WERI-Rb-1 (cell line): ENCODE measurements around the gene CAPN11.

Experiments used
- DNase-seq: peaks from one replicate; pipeline ENCODE4 v3.0.0-alpha.2; 2020
- H3K27ac ChIP-seq: fragments of 250-450 bp; sonication (Bioruptor Pico); 2 replicates; pipeline ENCODE4 v1.5.1; 2020; ENCODE audit warnings: mild to moderate bottlenecking, moderate library complexity
- H3K27me3 ChIP-seq: fragments of 250-450 bp; sonication (Bioruptor Pico); 2 replicates; pipeline ENCODE4 v1.5.1; 2021; ENCODE audit warnings: mild to moderate bottlenecking, low read depth, moderate library complexity; ENCODE audit not compliant: insufficient read depth, severe bottlenecking
- H3K36me3 ChIP-seq: fragments of 250-450 bp; sonication (Bioruptor Pico); 2 replicates; pipeline ENCODE4 v1.5.1; 2020; ENCODE audit warnings: mild to moderate bottlenecking, moderate library complexity
- H3K4me3 ChIP-seq: 2 replicates; pipeline ENCODE4 v1.5.1; 2011; ENCODE audit warnings: low read depth, mild to moderate bottlenecking, control low read depth, low read length
- H3K9me3 ChIP-seq: fragments of 250-450 bp; sonication (Bioruptor Pico); 2 replicates; pipeline ENCODE4 v1.5.1; 2021; ENCODE audit warnings: mild to moderate bottlenecking, moderate library complexity; ENCODE audit not compliant: severe bottlenecking
- CTCF ChIP-seq: IDR thresholded peaks from 2 replicates; pipeline ENCODE4 v1.5.1; 2011; ENCODE audit warnings: low read depth, mild to moderate bottlenecking, control low read depth, inconsistent platforms, low read length

Gene CAPN11

GRCh38 chr6:44148306-44148705, 10.3 kb upstream of the CAPN11 start:
- Histone ChIP-seq H3K27ac (no peak overlapping the region), H3K27me3 (no peaks in the 10 kb centered on the region), H3K4me3 (no peak overlapping the region), H3K9me3 (no peaks in the 10 kb centered on the region), H3K36me3 (peaks cover 70% of the 10 kb centered on the region)
- TF ChIP-seq CTCF = no peak
- no peak for DNase-seq

GRCh38 chr6:44149369-44150012, 9.1 kb upstream of the CAPN11 start:
- no peak for TF ChIP-seq CTCF
- Histone ChIP-seq H3K27ac (no peak overlapping the region), H3K4me3 (no peak overlapping the region), H3K36me3 (peaks cover 74% of the 10 kb centered on the region), H3K9me3 (no peaks in the 10 kb centered on the region), H3K27me3 (no peaks in the 10 kb centered on the region)
- no peak for DNase-seq

GRCh38 chr6:44150317-44150917, 8.2 kb upstream of the CAPN11 start:
- Histone ChIP-seq H3K27ac (no peak overlapping the region), H3K36me3 (peaks cover 69% of the 10 kb centered on the region), H3K27me3 (no peaks in the 10 kb centered on the region), H3K4me3 (no peak overlapping the region), H3K9me3 (no peaks in the 10 kb centered on the region)
- DNase-seq = no peak
- TF ChIP-seq CTCF = no peak

- peak; percentile 100 for TF ChIP-seq CTCF
- peaks cover 64% of the 10 kb centered on the region for H3K36me3 ChIP-seq
- H3K27ac ChIP-seq = no peak overlapping the region
- no peaks in the 10 kb centered on the region for H3K27me3 ChIP-seq
- no peak overlapping the region for H3K4me3 ChIP-seq
- DNase-seq = peak; percentile 92
- no peaks in the 10 kb centered on the region for H3K9me3 ChIP-seq
Observed at GRCh38 chr6:44151348-44152108, 7.1 kb upstream of the CAPN11 start.

- no peak for TF ChIP-seq CTCF
- no peak overlapping the region for H3K4me3 ChIP-seq
- no peak for DNase-seq
- H3K36me3 ChIP-seq = peaks cover 59% of the 10 kb centered on the region
- H3K9me3 ChIP-seq = no peaks in the 10 kb centered on the region
- H3K27me3 ChIP-seq = no peaks in the 10 kb centered on the region
- no peak overlapping the region for H3K27ac ChIP-seq
Observed at GRCh38 chr6:44152109-44152461, 6.5 kb upstream of the CAPN11 start.
